HG02973 (cell line): ENCODE results near the gene C11orf24.
A peak's percentile ranks its signal among the peaks of the same experiment; 100 is the strongest.
"Not testable (repeated sequence)": the region's sequence is repeated elsewhere in the genome, so short reads cannot be mapped to it uniquely, and the experiment has no call there.

ENCODE experiments used
- ATAC-seq: cut with Tn5 transposase; IDR thresholded peaks from one replicate; pipeline ENCODE4 v1.9.1; 2021; ENCODE audit warnings: moderate library complexity; ENCODE audit not compliant: unreplicated experiment

Gene C11orf24

DNA sequence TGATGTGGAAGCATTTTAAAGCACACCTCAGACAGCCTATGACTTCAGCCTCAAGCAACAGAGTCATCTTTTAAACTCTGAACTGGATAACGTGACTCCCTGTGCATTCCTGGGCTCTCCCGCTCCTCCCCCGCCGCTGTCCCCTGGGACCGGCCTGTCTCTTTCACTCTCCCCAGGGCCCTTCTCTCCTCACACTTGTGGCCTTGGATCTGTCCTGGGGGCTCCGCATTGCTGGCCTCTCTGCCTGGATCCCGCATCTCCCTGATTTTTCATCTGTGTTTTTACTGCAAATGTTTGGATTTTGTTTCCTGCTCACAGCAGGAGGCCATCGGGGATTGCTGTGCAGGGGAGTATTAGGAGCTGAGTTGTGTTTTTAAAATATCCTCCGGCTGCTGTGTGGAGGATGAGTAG is 15.4 kb downstream of the C11orf24 start:
- no peak for ATAC-seq

DNA sequence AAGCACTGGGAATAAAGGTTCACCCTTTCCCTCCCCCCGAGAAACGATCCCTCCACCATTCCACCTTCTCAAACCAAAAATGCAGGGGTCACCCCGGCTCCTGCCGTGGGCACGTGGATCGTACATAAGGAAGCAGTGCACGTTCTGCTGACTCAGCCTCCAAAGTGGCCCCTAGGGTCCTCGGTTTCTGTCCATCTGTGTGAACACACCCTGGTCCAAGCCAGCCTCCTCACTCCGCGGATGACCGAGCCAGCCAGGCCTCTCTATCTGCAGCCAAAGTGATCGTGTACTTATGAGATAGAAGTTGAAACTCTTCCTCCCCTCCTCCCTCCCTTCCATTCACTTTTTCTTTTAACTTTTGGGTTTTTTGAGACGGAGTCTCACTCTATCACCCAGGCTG is 16.2 kb downstream of the C11orf24 start:
- no peak for ATAC-seq

DNA sequence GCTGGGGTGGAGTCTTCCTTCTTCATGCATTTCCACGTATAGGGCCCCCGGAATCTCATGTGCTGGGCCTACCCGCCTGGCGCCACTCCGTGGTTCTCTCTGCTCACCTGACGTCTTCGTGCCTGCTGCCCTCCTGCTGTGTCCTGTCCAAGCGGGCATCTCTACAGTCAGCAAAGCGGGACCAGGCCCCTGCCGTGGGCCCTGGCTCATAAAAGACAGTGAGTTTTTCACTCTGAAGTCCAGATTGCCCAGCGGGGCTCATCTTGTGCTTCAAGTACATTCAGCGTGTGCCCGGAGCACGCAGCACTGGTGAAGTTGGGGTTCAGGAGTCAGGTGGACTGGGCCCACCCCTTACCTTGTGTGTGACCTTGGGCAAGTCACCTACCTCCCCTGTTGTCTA is 17.4 kb downstream of the C11orf24 start:
- no peak for ATAC-seq

DNA sequence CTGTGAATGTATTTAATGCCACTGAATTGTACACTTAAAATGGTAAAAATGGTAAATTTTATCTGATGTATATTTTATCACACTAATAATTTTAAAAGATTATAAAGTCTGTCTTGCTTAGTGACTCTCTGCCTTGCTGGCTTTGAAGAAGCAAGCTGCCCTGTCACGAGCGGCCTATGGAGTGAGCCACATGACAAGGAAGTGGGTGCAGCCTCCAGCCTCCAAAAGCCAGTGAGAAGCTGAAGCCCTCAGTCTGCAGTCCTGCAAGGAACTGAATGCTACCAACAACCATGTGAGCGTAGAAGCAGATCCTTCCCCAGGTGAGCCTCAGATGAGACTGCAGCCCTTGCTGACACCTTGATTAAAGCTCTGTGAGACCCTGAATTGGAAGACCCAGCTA is 20.0 kb downstream of the C11orf24 start:
- no peak for ATAC-seq

GRCh38 chr11:68244912-68245311 is 26.9 kb downstream of the C11orf24 start:
- not testable (repeated sequence) for ATAC-seq

- ATAC-seq, result not testable (repeated sequence)
Observed at GRCh38 chr11:68243847-68244246, 27.9 kb downstream of the C11orf24 start.

GRCh38 chr11:68242616-68243015 is 29.2 kb downstream of the C11orf24 start:
- ATAC-seq, result no peak

DNA sequence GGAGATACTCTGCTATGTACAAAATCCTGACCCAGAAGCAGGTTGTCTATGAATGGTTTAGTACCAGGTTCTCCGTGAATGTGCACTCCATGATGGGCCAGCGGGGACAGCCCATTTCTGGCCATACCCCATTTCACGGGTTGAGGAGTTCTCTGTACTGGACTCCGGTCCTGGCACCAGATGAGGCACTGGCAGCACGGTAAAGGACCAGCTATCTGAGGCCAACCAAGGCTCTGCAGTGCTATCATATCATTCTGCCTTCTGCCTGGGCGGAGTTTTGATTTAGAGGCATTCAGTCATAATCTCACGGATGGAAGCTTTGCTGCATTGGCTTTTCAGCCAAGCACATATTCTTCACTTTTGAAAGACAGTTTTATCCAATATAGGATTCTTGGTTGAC is 40.2 kb downstream of the C11orf24 start:
- ATAC-seq, result no peak

DNA sequence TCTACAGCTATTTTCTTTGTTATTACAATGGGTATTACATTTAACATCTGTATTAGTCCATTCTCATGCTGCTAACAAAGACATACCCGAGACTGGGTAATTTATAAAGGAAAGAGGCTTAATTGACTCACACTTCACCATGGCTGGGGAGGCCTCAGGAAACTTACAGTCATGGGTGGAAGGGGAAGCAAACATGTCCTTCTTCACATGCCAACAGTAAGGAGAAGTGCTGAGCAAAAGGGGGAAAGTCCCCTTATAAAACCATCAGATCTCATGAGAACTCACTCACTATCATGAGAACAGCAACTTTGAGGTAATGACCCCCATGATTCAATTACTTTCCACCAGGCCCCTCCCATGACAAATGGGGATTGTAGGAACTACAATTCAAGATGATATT is 42.2 kb downstream of the C11orf24 start:
- ATAC-seq, result no peak

- ATAC-seq, result no peak
Observed at GRCh38 chr11:68226421-68226820, 45.4 kb downstream of the C11orf24 start.

DNA sequence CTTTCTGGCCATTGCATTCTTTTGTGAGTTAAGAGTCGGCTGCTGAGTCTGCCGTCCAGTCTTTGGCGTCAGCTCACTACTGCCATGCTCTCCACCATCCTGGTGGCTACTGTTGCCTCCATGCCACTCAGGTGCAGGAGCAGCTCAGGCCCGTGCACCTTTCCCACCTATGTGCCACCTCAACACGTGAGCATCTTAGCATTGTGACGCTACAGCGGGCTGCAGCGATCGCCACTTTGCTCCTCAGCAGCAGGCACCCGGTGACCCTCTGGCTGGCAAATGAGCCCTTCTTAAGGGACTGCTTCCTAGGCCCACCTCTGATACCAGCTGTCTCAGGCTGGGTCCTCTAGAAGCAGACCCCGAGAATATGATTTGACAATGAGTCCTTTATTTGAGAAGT is 47.2 kb downstream of the C11orf24 start:
- ATAC-seq, result no peak

- ATAC-seq, result no peak
Observed at GRCh38 chr11:68223275-68223674, 48.5 kb downstream of the C11orf24 start.

DNA sequence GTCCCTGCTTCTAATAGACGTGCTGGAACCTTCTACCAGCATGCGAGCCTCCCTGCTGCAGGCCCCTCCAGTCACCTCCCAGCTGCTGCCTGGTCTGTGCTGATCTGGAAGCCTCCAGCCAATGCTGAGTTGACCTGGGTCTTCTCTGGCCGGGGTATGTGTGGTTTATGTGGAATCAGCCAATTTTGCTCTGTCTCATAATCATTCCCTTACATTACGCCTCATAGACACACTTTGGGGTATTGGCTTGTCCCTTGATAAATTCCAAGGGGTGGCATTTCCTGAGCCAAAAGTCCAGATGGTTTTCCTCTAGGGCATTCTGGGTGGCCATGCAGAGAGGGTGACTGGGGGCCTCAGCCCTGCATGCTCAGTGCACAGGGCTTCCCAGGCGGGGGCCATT is 50.4 kb downstream of the C11orf24 start:
- no peak for ATAC-seq

DNA sequence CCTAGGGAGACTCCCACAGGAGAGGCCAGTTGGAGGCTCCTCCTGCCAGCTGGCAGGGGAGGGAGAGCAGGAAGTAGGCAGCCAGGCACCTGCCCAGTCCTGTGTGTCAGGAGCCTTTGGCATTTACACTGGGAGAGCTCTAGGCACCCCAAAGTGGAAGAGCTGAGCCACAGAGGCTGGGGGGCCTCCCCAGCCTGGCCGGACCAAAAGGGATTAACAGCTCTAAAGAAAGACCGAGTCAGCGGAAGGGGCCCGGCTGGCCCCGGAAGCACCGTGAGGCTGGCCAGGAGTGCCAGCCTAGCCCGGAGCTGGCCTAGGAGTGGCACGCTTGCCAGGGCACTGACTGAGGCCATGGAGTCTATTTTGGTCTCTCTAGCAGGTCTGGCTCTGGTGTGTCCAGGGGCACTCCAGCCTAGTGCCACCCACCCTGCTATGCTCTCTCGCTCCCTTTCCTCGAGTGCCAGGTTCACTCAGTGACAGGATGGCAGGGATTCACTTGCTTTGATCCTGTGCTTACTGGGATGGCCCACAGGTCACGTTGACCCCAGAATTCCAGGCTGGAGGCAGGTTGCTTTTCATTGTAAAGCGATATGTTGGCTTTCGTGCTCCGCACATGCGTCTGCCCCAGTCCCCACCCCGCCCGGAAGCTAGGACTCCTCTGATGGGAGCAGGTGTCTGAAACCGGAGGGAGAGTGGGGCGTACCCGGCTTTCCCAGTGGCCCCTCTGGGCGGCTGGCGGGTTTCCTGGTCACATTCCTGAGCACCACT is 55.4 kb downstream of the C11orf24 start:
- no peak for ATAC-seq

GRCh38 chr11:68215524-68216170 is 56.1 kb downstream of the C11orf24 start:
- no peak for ATAC-seq

- ATAC-seq, result no peak
Observed at GRCh38 chr11:68215087-68215445, 56.7 kb downstream of the C11orf24 start.

DNA sequence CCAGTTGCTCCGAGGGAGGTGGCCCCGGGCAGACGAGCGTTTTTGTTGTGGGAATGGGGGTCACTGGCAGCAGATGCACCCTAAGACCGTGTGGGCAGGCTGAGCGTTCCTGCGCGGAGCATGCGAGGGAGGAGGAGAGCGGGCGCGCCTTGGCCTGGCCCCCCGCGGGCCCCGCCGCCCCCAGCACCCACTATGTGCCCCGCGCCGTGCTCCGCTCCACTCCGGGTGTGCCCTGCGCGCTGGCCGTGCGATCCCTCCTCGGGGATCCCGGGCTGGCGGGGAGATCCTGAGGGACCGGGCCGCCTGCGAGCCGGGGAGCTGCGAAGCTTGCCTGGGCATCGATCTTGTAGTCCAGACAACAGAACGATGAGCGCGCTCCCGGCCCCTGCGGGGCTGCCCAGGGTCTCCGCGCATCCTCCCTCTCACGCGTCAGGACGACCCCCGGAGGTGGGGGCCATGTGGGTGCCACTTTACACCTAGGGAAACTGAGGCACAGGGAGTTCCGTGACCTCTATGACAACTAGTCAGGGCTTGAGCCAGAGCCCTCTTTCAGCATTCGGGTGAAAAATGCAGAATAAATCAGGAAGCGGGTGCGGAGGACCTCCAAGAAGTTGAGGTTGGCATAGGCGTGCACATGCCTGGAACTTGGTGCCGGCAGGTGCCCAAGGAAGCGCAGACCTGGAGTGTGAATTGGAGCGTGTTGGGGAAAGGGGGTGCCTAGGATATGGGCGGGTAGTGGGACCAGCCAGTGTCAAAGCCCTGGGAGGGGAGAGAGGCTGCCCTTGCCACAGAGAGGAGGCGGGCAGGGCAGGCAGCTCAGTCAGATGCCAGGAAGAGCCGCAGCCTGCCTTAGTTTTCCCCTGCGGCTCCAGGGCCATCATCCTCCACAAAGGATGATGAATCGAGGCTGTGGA is 57.3 kb downstream of the C11orf24 start:
- no peak for ATAC-seq

DNA sequence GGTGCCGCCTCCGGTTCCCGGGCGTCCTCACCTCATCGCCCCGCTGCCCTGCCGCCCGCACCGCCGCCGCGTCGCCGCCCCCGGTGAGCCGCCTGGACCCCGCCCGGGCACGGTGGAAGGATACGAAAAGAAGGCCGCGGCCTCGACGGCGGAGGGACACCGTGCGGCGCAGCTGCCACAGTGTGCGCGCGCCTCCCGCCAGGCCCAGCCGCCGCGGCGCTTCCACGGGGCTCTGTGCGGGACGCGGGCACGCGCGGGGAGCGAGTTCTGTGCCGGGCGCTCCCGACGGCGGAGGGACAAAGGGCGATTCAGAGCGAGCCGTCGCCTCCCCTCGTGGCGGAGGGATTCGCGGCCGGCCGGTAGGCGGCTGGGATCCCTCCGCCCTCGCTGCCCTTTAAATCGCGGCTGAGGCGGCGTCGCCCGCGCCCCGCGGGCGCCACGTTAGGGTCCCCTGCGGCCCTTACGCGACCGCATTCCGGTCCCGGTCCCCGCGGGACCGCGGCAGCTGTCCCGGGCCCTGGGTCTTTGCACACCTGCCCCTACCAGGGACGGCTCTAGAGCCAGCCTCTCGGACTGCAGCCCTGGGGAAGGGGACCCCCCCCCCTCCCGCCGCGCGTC is 58.1 kb downstream of the C11orf24 start:
- ATAC-seq, result peak; percentile 48

DNA sequence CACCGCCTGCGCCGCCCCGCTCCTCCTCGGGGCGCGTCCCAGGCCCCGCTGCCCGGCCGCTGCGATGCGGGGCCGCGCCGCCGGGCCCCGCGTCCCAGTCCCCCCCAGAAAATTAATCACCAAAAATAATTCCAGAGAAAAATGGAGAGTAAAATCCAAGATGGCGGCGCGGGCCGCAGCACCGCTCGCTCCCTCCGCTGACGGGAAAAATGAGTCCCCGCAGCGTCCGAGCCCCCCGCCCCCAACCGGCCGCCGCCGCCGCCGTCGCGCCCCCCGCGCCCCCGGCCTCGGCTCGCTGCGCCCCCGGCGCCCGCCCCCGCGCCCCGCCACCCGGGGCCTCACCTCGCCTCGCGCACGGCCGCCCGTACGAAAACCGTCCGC is 58.6 kb downstream of the C11orf24 start, which contains the start of gene KMT5B:
Gene KMT5B, minus strand, starts transcription at position 162 of the 381 bp plus-strand sequence. CDS start 23,220 bp downstream, outside the sequence.
- peak; percentile 19 for ATAC-seq

- no peak for ATAC-seq
Observed at GRCh38 chr11:68212421-68213134, 59.2 kb downstream of the C11orf24 start.
